ENCODE results near the gene RAD51B.
A peak's percentile ranks its signal among the peaks of the same experiment; 100 is the strongest.

RAD51B gene

GRCh38 chr14:68306934-68307789 is 487.6 kb downstream of the RAD51B start:
- DNase-seq (ENCODE audit: low read depth) = peak; percentile 34

GRCh38 chr14:68307790-68308168 is 488.2 kb downstream of the RAD51B start:
- peak; percentile 47 for DNase-seq (ENCODE audit: low read depth)

GRCh38 chr14:68308726-68309520 is 489.3 kb downstream of the RAD51B start:
- DNase-seq (ENCODE audit: low read depth) = no peak

- DNase-seq (ENCODE audit: low read depth) = no peak
These were observed 490.0 kb downstream of the RAD51B start for GRCh38 chr14:68309616-68310015.

GRCh38 chr14:68312300-68312699 is 492.7 kb downstream of the RAD51B start:
- DNase-seq (ENCODE audit: low read depth) = no peak

- DNase-seq (ENCODE audit: low read depth) = no peak
These were observed 493.5 kb downstream of the RAD51B start for GRCh38 chr14:68312884-68313610.

GRCh38 chr14:68314642-68315041 is 495.1 kb downstream of the RAD51B start:
- no peak for DNase-seq (ENCODE audit: low read depth)

GRCh38 chr14:68315081-68315480 is 495.5 kb downstream of the RAD51B start:
- DNase-seq (ENCODE audit: low read depth) = no peak

GRCh38 chr14:68316078-68316868 is 496.7 kb downstream of the RAD51B start:
- no peak for DNase-seq (ENCODE audit: low read depth)

GRCh38 chr14:68317239-68317638 is 497.7 kb downstream of the RAD51B start:
- no peak for DNase-seq (ENCODE audit: low read depth)

- no peak for DNase-seq (ENCODE audit: low read depth)
These were observed 499.2 kb downstream of the RAD51B start for GRCh38 chr14:68318828-68319227.

- DNase-seq (ENCODE audit: low read depth) = no peak
These were observed 500.9 kb downstream of the RAD51B start for GRCh38 chr14:68320495-68320894.

GRCh38 chr14:68322940-68323620 is 503.5 kb downstream of the RAD51B start:
- no peak for DNase-seq (ENCODE audit: low read depth)

GRCh38 chr14:68325267-68325807 is 505.8 kb downstream of the RAD51B start:
- DNase-seq (ENCODE audit: low read depth) = no peak

GRCh38 chr14:68327231-68327630 is 507.7 kb downstream of the RAD51B start:
- DNase-seq (ENCODE audit: low read depth) = no peak

GRCh38 chr14:68328509-68328908 is 508.9 kb downstream of the RAD51B start:
- no peak for DNase-seq (ENCODE audit: low read depth)

GRCh38 chr14:68331426-68331825 is 511.8 kb downstream of the RAD51B start:
- no peak for DNase-seq (ENCODE audit: low read depth)

- DNase-seq (ENCODE audit: low read depth) = no peak
These were observed 512.4 kb downstream of the RAD51B start for GRCh38 chr14:68331991-68332390.

- no peak for DNase-seq (ENCODE audit: low read depth)
These were observed 513.7 kb downstream of the RAD51B start for GRCh38 chr14:68333262-68333661.

GRCh38 chr14:68335312-68335711 is 515.7 kb downstream of the RAD51B start:
- DNase-seq (ENCODE audit: low read depth) = no peak

- DNase-seq (ENCODE audit: low read depth) = no peak
These were observed 516.6 kb downstream of the RAD51B start for GRCh38 chr14:68336165-68336564.

Data from stromal cell of bone marrow (primary cell).